GM19240 (cell line): ENCODE results near the gene STK17B.

Experiments
- DNase-seq: peaks from one replicate; pipeline ENCODE4 v3.0.0; 2011; ENCODE audit warnings: low spot score; ENCODE audit not compliant: insufficient read length

STK17B gene

GRCh38 chr2:196184921-196185320 lies 13.5 kb upstream of the STK17B start:
- no peak for DNase-seq

GRCh38 chr2:196183528-196184231 lies 12.3 kb upstream of the STK17B start:
- DNase-seq = no peak

GRCh38 chr2:196183172-196183473 lies 11.7 kb upstream of the STK17B start:
- DNase-seq = no peak

- no peak for DNase-seq
Measured at GRCh38 chr2:196182439-196183171, 11.2 kb upstream of the STK17B start.

GRCh38 chr2:196181484-196181883 lies 10.1 kb upstream of the STK17B start:
- no peak for DNase-seq

- no peak for DNase-seq
Measured at GRCh38 chr2:196177124-196177523, 5.7 kb upstream of the STK17B start.

GRCh38 chr2:196176142-196176738 lies 4.9 kb upstream of the STK17B start:
- DNase-seq = no peak

GRCh38 chr2:196174404-196174803 lies 3.0 kb upstream of the STK17B start:
- no peak for DNase-seq

GRCh38 chr2:196173505-196173904 lies 2.1 kb upstream of the STK17B start:
- no peak for DNase-seq

GRCh38 chr2:196172951-196173350 lies 1.6 kb upstream of the STK17B start:
- DNase-seq = no peak

- DNase-seq = no peak
Measured at GRCh38 chr2:196171946-196172345, 568 bp upstream of the STK17B start.

GRCh38 chr2:196170606-196171247 lies 651 bp downstream of the STK17B start:
- DNase-seq = no peak

GRCh38 chr2:196170213-196170605 lies 1.2 kb downstream of the STK17B start:
- DNase-seq = no peak

GRCh38 chr2:196169516-196169915 lies 1.9 kb downstream of the STK17B start:
- no peak for DNase-seq

GRCh38 chr2:196168181-196168580 lies 3.2 kb downstream of the STK17B start:
- no peak for DNase-seq

- no peak for DNase-seq
Measured at GRCh38 chr2:196167666-196168065, 3.7 kb downstream of the STK17B start.

- no peak for DNase-seq
Measured at GRCh38 chr2:196166876-196167275, 4.5 kb downstream of the STK17B start.

GRCh38 chr2:196165016-196165415 lies 6.4 kb downstream of the STK17B start:
- DNase-seq = no peak

GRCh38 chr2:196163285-196163684 lies 8.1 kb downstream of the STK17B start:
- no peak for DNase-seq

- no peak for DNase-seq
Measured at GRCh38 chr2:196162586-196163175, 8.7 kb downstream of the STK17B start.

- DNase-seq = no peak
Measured at GRCh38 chr2:196160946-196161345, 10.4 kb downstream of the STK17B start.

- no peak for DNase-seq
Measured at GRCh38 chr2:196160101-196160500, 11.3 kb downstream of the STK17B start.
